Cardiac muscle cell (in vitro differentiated cells and primary cell): Measurements from ENCODE around the gene DUSP22. TPM values are rescaled to one million over a fixed set of nuclear protein-coding genes. Genes with fewer than 3 reads are reported as not detected.
A peak's percentile ranks its signal among the peaks of the same experiment; 100 is the strongest.

Experiments used
- DNase-seq, 2 donors: peaks; one replicate each; pipeline versions ENCODE4 v3.0.0 to v3.0.0-alpha.2; 2010 to 2017; ENCODE audit warnings: low read depth in 1 of 2, low spot score in 1 of 2
- H3K27ac ChIP-seq: fragments of 200-600 bp; sonication (generic); 2 replicates; pipeline ENCODE4 v1.5.1; 2016
- H3K27me3 ChIP-seq: fragments of 200-600 bp; sonication (generic); 2 replicates; pipeline ENCODE4 v1.6.0; 2016; ENCODE audit warnings: control low read depth
- H3K36me3 ChIP-seq: fragments of 200-600 bp; sonication (generic); 2 replicates; pipeline ENCODE4 v1.5.1; 2016; ENCODE audit warnings: control low read depth
- H3K4me1 ChIP-seq: fragments of 200-600 bp; sonication (generic); 2 replicates; pipeline ENCODE4 v1.8.1; 2017; ENCODE audit warnings: low read depth, mild to moderate bottlenecking, mixed run types
- H3K4me3 ChIP-seq: fragments of 200-600 bp; sonication (generic); 2 replicates; pipeline ENCODE4 v1.5.1; 2016; ENCODE audit warnings: mild to moderate bottlenecking
- H3K9me3 ChIP-seq: fragments of 200-600 bp; sonication (generic); 2 replicates; pipeline ENCODE4 v1.5.1; 2017; ENCODE audit warnings: low read depth, mild to moderate bottlenecking, control low read depth
- polyA plus RNA-seq: library from polyadenylated mRNA; unstranded; fragments of >200 nt; fragmentation: Nextera tagmentation; extraction: Ambion mirVana; gene quantifications from 2 replicates; pipeline ENCODE4 v1.2.1, GENCODE V29; 2016
- total RNA-seq: library from RNA; depleted of rRNA; stranded (reverse); fragments of >200 nt; gene quantifications from 2 replicates; pipeline ENCODE4 v1.2.3, GENCODE V29; 2016
- TF ChIP-seq, protein P1 (sequence below): IDR thresholded peaks from 2 replicates; pipeline ENCODE4 v1.5.1; 2012; ENCODE audit warnings: low read depth, mild to moderate bottlenecking, low read length

Gene DUSP22
- total and polyA plus RNA-seq, 2 experiments from 2014 or later = 50.7 to 89.3 TPM

DNA sequence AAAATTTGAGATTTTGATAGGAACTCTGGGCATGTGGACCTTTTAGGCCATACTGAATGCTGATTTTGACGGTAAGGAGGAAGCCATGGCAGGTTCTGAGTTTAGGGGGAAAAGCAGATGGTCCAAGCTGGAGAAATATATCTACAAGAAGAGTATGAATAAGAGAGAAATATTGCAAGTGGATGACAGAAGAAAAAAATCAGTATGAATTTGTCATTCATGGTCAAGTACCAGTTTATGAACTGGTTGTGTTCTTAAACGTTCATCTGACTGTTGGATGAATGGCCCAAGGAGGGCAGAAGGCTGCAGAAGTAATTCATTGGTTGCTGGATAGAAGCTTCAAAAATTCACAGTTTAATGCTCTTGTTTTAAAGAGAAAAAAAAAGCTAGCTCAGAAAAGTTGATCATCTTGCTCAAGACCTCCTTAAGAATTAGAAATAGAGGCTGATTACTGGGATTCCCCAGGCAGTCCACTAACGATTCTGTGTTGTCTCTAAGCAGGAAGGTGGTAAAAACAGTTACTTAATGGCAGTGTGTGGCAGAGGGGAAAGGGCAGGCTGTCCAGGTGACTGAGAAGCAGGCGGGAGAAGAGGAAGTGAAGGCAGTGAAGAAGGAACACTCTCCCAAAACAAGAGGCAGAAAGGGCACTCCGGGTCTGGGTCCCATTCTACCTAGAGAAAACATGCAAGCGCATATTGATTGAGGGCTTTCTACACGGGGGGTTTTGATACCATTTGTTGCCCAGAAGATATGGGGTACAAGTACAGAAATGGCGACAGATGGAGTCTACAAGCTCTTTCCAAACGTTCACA lies 2.0 kb upstream of the DUSP22 start:
- H3K9me3 ChIP-seq = no peaks in the 10 kb centered on the region
- no peaks in the 10 kb centered on the region for H3K36me3 ChIP-seq
- peaks cover 8% of the 10 kb centered on the region for H3K4me1 ChIP-seq
- H3K27ac ChIP-seq = no peak overlapping the region
- H3K27me3 ChIP-seq = no peaks in the 10 kb centered on the region
- H3K4me3 ChIP-seq = no peak overlapping the region
- no peak for DNase-seq
- TF ChIP-seq, protein P1, sequence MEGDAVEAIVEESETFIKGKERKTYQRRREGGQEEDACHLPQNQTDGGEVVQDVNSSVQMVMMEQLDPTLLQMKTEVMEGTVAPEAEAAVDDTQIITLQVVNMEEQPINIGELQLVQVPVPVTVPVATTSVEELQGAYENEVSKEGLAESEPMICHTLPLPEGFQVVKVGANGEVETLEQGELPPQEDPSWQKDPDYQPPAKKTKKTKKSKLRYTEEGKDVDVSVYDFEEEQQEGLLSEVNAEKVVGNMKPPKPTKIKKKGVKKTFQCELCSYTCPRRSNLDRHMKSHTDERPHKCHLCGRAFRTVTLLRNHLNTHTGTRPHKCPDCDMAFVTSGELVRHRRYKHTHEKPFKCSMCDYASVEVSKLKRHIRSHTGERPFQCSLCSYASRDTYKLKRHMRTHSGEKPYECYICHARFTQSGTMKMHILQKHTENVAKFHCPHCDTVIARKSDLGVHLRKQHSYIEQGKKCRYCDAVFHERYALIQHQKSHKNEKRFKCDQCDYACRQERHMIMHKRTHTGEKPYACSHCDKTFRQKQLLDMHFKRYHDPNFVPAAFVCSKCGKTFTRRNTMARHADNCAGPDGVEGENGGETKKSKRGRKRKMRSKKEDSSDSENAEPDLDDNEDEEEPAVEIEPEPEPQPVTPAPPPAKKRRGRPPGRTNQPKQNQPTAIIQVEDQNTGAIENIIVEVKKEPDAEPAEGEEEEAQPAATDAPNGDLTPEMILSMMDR = no peak

DNA sequence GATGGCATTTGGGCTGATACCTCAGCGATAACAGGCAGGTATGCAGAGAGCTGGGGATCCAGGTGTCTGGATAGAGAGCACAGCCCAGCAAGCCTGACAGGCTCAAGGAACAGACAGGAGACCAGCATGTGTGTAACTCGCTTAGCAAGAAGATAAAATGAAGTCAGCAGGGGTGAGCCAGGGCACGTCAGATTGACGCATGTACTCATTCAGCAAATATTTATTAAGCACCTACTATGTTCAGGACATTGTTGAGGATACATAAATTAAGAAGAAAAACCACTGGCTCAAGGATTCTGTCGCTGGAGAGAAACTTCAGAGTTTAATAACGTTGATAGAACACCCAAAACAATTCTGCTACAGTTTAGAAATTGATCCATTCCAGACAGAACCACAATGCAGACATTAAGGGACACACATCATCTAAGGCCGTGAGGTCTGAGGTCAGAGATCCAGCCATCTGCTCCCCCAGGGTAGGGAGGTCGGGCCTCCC lies 1.0 kb upstream of the DUSP22 start:
- Histone ChIP-seq H3K4me3 (peak overlapping the region; percentile 66), H3K36me3 (no peaks in the 10 kb centered on the region), H3K4me1 (peaks cover 8% of the 10 kb centered on the region), H3K27me3 (no peaks in the 10 kb centered on the region), H3K27ac (peak overlapping the region; percentile 96), H3K9me3 (no peaks in the 10 kb centered on the region)
- DNase-seq = peak in 1 of 2 donors; percentile 30
- TF ChIP-seq, protein P1 = no peak

DNA sequence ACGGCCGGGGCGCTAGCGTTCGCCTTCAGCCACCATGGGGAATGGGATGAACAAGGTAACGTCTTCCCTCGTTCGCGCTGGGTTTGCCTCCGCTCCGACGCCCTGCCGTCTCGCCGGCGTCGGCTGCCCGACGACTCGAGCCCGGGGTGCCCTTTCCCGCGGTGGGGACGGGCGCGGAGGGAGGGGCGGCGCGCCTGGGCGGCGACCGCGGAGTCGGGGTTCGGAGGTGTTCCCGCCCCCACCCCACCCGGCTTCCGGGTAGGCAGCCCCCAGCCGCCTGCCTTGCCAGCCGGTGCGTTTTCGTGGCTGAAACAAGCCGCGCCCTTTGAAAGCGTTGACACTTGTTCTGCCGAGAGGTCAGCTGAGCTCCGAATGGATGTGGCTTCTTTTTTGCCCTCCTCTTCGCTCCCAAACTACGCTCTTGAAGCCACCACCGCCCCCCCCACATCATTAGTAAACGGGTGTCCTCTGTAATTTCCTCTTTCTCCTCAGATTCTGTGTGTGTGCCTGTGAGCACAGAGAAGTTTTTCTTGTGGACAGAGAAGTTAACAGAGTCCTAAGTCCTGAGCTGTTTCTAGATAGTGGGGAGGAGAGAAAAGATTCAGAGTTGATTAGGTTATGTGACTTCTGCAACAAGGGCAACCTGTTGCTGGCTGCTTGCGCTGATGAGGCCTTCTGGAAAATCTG lies 362 bp downstream of the DUSP22 start:
- no peaks in the 10 kb centered on the region for H3K9me3 ChIP-seq
- DNase-seq = peak; percentile 39 to 68

DNA sequence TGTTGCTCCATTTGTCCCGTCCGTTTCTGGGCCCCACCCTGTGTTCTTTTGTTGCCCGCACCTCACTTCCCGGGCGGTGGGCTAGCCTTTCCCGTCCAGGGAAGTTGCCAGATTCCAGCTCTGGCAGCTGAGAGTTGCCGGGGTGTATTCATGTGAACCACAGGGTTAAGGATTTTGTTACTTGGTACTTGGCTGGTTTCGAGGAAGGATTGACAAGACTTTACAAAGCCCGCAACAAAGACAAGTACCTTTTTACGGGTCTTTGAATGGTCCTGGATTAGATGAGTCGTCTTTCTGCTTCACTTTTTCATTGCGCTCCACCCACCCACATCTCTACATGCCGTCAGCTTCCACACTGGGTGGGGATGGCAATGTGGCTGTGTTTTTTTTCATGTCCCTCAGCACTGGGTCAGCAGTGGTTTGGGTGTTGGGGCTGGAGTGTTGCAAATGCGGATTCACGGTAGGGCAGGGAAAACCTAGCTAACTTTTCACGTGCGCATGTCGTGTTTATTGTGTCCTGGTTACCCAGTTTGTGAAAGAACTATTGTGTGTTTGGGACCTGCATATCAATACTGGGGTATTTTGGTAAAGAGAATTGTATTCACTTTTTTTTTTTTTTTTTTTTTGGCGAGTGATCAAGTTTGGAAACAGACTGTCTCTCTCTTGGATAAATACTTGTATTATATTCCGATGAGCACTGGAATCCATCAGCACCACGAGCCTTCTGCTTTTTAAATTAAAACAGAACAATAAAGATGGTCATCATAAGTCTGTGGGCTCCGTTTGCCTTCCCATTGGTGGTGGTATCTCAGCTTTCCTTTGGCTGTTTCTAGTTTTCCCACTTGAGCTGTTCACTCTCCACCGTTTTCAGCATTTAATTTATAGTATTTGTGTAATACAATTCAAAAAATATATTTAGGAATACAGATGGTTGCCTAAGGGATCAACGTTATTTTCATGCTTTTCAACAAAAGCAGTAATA lies 1.2 kb downstream of the DUSP22 start:
- DNase-seq = peak in 1 of 2 donors; percentile 16
- peak overlapping the region; percentile 66 for H3K4me3 ChIP-seq
- H3K4me1 ChIP-seq = peaks cover 5% of the 10 kb centered on the region
- no peaks in the 10 kb centered on the region for H3K27me3 ChIP-seq
- H3K27ac ChIP-seq = peak overlapping the region; percentile 96
- TF ChIP-seq, protein P1 = no peak
- H3K36me3 ChIP-seq = no peaks in the 10 kb centered on the region
- H3K9me3 ChIP-seq = no peaks in the 10 kb centered on the region

More for the DNA sequence above, 362 bp downstream of the DUSP22 start:
- Histone ChIP-seq H3K27me3 (no peaks in the 10 kb centered on the region), H3K36me3 (no peaks in the 10 kb centered on the region), H3K4me1 (peaks cover 8% of the 10 kb centered on the region), H3K27ac (peak overlapping the region; percentile 96), H3K4me3 (peak overlapping the region; percentile 66)
- TF ChIP-seq, protein P1 = no peak
